SU-DHL-6 (cell line): ENCODE results near the gene SLC13A4.

ENCODE experiments used
- CTCF ChIP-seq: fragments of 200-600 bp; sonication (generic); IDR thresholded peaks from one replicate; pipeline ENCODE4 v1.5.1; 2017; ENCODE audit warnings: antibody characterized with exemption, mild to moderate bottlenecking, low read length, moderate library complexity; ENCODE audit not compliant: insufficient read depth, poor library complexity, severe bottlenecking
- EZH2phosphoT487 ChIP-seq: fragments of 200-600 bp; sonication (generic), shearing (Covaris generic); conservative IDR thresholded peaks from 2 replicates; pipeline ENCODE4 v1.6.1; 2018; ENCODE audit warnings: mild to moderate bottlenecking, antibody characterized with exemption, low read length, moderate library complexity, mixed read lengths

- TF ChIP-seq CTCF (no peak), EZH2phosphoT487 (no peak)
These were observed 62.9 kb downstream of the SLC13A4 start for GRCh38 chr7:135665042-135665441.
